Suprapubic skin (tissue), 4 donors: Measurements from ENCODE around the gene DRC1. TPM values are rescaled to one million over a fixed set of nuclear protein-coding genes. Genes with fewer than 3 reads are reported as not detected.

Source experiments
- DNase-seq, 2 donors: peaks; one replicate each; pipeline ENCODE4 v3.0.0-alpha.2; 2019; ENCODE audit warnings: low spot score in 2 of 2
- H3K27ac ChIP-seq: fragments of 200-600 bp; sonication (generic); one replicate; pipeline ENCODE4 v1.5.1; 2019
- H3K27me3 ChIP-seq: fragments of 200-600 bp; sonication (generic); one replicate; pipeline ENCODE4 v1.5.1; 2019
- H3K36me3 ChIP-seq: fragments of 200-600 bp; sonication (generic); one replicate; pipeline ENCODE4 v1.5.1; 2019
- H3K4me1 ChIP-seq: fragments of 200-600 bp; sonication (generic); one replicate; pipeline ENCODE4 v1.5.1; 2019
- H3K4me3 ChIP-seq: fragments of 200-600 bp; sonication (generic); one replicate; pipeline ENCODE4 v1.5.1; 2019; ENCODE audit warnings: mild to moderate bottlenecking
- H3K9me3 ChIP-seq: fragments of 200-600 bp; sonication (generic); one replicate; pipeline ENCODE4 v1.5.1; 2019
- CTCF ChIP-seq, 2 donors: fragments of 200-600 bp in 1 of 2; fragments of 450-650 bp in 1 of 2; sonication (generic) in 1 of 2; IDR thresholded peaks; one replicate each; pipeline ENCODE4 v1.5.1; 2016 to 2019; ENCODE audit warnings: antibody characterized with exemption in 2 of 2, mild to moderate bottlenecking in 1 of 2, moderate library complexity in 1 of 2
- EP300 ChIP-seq: sonication (generic); formaldehyde crosslinking; IDR thresholded peaks from one replicate; pipeline ENCODE4 v1.6.1; 2017; ENCODE audit warnings: antibody characterized with exemption
- POLR2A ChIP-seq, 2 donors: fragments of 450-650 bp; IDR thresholded peaks; one replicate each; pipeline ENCODE4 v1.6.1; 2017; ENCODE audit warnings: antibody characterized with exemption in 2 of 2, mild to moderate bottlenecking in 2 of 2, moderate library complexity in 2 of 2
- POLR2AphosphoS5 ChIP-seq, 3 donors: sonication (generic); formaldehyde crosslinking; IDR thresholded peaks; one replicate each; pipeline ENCODE4 v1.6.1; 2017; ENCODE audit warnings: antibody characterized with exemption in 3 of 3
- whole genome bisulfite sequencing: methylation state at CpG from one replicate; pipeline ENCODE4 v1.1.5; 2018; 5-methylcytosine and 5-hydroxymethylcytosine counted together
- total RNA-seq, 4 donors: library from RNA; depleted of rRNA; stranded (reverse); fragments of >200 nt; gene quantifications; one replicate each; pipeline ENCODE4 v1.1.0, GENCODE V29; 2016

Gene DRC1
- total RNA-seq, 4 donors from 2014 or later: 0.26 TPM; not detected in 3

- no peak for DNase-seq
- Histone ChIP-seq H3K27me3 (no peaks in the 10 kb centered on the region), H3K4me1 (no peaks in the 10 kb centered on the region), H3K27ac (no peak overlapping the region), H3K36me3 (no peaks in the 10 kb centered on the region), H3K9me3 (no peaks in the 10 kb centered on the region), H3K4me3 (no peak overlapping the region)
- 72% methylated on average over 3 of the region's 3 CpGs for WGBS
- TF ChIP-seq EP300 (no peak), POLR2AphosphoS5 (IDR thresholded peaks at IDR 0.05) (no peak), POLR2A (IDR thresholded peaks at IDR 0.05) (no peak), CTCF (IDR thresholded peaks at IDR 0.05) (no peak)
Measured at GRCh38 chr2:26442707-26443106, 41.0 kb downstream of the DRC1 start.

GRCh38 chr2:26444236-26444635, 42.5 kb downstream of the DRC1 start:
- Histone ChIP-seq H3K9me3 (no peaks in the 10 kb centered on the region), H3K4me3 (no peak overlapping the region), H3K4me1 (no peaks in the 10 kb centered on the region), H3K27me3 (no peaks in the 10 kb centered on the region), H3K36me3 (no peaks in the 10 kb centered on the region), H3K27ac (no peak overlapping the region)
- WGBS: 87% methylated on average over 7 of the region's 7 CpGs
- DNase-seq: no peak
- no peak for TF ChIP-seq POLR2A (IDR thresholded peaks at IDR 0.05)

GRCh38 chr2:26448651-26449050, 46.9 kb downstream of the DRC1 start:
- H3K27me3 ChIP-seq: peaks cover 5% of the 10 kb centered on the region
- no peak overlapping the region for H3K4me3 ChIP-seq
- H3K27ac ChIP-seq: no peak overlapping the region
- no peaks in the 10 kb centered on the region for H3K4me1 ChIP-seq
- no peak for DNase-seq
- WGBS: 95% methylated on average over 9 of the region's 9 CpGs
- no peaks in the 10 kb centered on the region for H3K9me3 ChIP-seq
- H3K36me3 ChIP-seq: no peaks in the 10 kb centered on the region
- TF ChIP-seq EP300: no peak
- TF ChIP-seq POLR2A (IDR thresholded peaks at IDR 0.05): no peak
- no peak for TF ChIP-seq CTCF (IDR thresholded peaks at IDR 0.05)
- TF ChIP-seq POLR2AphosphoS5 (IDR thresholded peaks at IDR 0.05): no peak

GRCh38 chr2:26449278-26450030, 47.7 kb downstream of the DRC1 start:
- Histone ChIP-seq H3K9me3 (no peaks in the 10 kb centered on the region), H3K36me3 (no peaks in the 10 kb centered on the region), H3K27ac (no peak overlapping the region), H3K27me3 (peaks cover 5% of the 10 kb centered on the region), H3K4me1 (peaks cover 1% of the 10 kb centered on the region), H3K4me3 (no peak overlapping the region)
- DNase-seq: no peak
- TF ChIP-seq EP300 (no peak), POLR2AphosphoS5 (IDR thresholded peaks at IDR 0.05) (no peak), POLR2A (IDR thresholded peaks at IDR 0.05) (no peak), CTCF (IDR thresholded peaks at IDR 0.05) (no peak)
- WGBS: 91% methylated on average over 4 of the region's 10 CpGs

- H3K9me3 ChIP-seq: no peaks in the 10 kb centered on the region
- no peak overlapping the region for H3K4me3 ChIP-seq
- no peaks in the 10 kb centered on the region for H3K36me3 ChIP-seq
- H3K4me1 ChIP-seq: peaks cover 8% of the 10 kb centered on the region
- H3K27ac ChIP-seq: no peak overlapping the region
- WGBS: 81% methylated on average over 10 of the region's 13 CpGs
- DNase-seq: no peak
- TF ChIP-seq POLR2AphosphoS5 (IDR thresholded peaks at IDR 0.05) (no peak), EP300 (no peak), CTCF (IDR thresholded peaks at IDR 0.05) (no peak), POLR2A (IDR thresholded peaks at IDR 0.05) (no peak)
- peaks cover 5% of the 10 kb centered on the region for H3K27me3 ChIP-seq
Measured at GRCh38 chr2:26450031-26450635, 48.4 kb downstream of the DRC1 start.
